Measurements from ENCODE around the gene RPIA. TPM values are rescaled to one million over a fixed set of nuclear protein-coding genes. Genes with fewer than 3 reads are reported as not detected.
A peak's percentile ranks its signal among the peaks of the same experiment; 100 is the strongest.

RPIA gene
- total RNA-seq, 1 donor from 2014 or later: 30.8 TPM

DNA sequence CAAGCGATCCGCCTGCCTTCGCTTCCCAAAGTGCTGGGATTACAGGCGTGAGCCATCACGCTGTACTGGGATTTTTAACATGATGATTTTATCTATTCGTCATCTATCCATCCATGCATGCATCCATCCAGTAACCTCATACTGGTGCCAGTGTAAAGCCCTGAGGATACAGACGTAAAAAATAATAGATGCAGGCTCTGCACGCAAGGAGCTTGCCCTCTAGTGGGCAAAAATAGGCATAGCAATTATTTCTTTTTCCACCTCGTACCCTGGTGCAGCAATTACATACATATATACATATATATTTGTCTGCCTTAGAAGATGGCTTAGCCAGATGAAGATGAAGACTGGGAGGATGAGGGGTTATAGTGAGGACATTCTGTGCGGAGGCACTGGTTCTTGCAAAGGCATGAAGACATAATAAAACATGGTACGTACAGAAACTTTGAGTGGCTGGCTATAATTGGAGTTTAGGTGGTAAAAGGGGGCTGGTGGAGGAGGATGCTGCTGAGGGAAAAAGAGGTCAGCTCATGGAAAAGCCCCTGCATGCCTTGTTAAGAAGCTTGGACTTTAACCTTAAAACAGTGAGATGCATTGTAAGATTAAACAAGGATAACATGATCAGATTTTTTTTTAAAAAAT, 19.6 kb upstream of the RPIA start:
- no peak overlapping the region for H3K27ac Mint-ChIP-seq (ENCODE audit: unreplicated experiment)
- no peaks in the 10 kb centered on the region for H3K9me3 Mint-ChIP-seq
- H3K36me3 Mint-ChIP-seq (ENCODE audit: low read depth): no peaks in the 10 kb centered on the region
- DNase-seq (ENCODE audit: low read depth, low spot score): peak; percentile 3
- TF ChIP-seq, protein P1, sequence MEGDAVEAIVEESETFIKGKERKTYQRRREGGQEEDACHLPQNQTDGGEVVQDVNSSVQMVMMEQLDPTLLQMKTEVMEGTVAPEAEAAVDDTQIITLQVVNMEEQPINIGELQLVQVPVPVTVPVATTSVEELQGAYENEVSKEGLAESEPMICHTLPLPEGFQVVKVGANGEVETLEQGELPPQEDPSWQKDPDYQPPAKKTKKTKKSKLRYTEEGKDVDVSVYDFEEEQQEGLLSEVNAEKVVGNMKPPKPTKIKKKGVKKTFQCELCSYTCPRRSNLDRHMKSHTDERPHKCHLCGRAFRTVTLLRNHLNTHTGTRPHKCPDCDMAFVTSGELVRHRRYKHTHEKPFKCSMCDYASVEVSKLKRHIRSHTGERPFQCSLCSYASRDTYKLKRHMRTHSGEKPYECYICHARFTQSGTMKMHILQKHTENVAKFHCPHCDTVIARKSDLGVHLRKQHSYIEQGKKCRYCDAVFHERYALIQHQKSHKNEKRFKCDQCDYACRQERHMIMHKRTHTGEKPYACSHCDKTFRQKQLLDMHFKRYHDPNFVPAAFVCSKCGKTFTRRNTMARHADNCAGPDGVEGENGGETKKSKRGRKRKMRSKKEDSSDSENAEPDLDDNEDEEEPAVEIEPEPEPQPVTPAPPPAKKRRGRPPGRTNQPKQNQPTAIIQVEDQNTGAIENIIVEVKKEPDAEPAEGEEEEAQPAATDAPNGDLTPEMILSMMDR (conservative IDR thresholded peaks at IDR 0.05): peak; percentile 88
- peaks cover 21% of the 10 kb centered on the region for H3K27me3 Mint-ChIP-seq (ENCODE audit: low read depth)
- H3K4me3 Mint-ChIP-seq: no peak overlapping the region
- H3K4me1 Mint-ChIP-seq: no peaks in the 10 kb centered on the region

DNA sequence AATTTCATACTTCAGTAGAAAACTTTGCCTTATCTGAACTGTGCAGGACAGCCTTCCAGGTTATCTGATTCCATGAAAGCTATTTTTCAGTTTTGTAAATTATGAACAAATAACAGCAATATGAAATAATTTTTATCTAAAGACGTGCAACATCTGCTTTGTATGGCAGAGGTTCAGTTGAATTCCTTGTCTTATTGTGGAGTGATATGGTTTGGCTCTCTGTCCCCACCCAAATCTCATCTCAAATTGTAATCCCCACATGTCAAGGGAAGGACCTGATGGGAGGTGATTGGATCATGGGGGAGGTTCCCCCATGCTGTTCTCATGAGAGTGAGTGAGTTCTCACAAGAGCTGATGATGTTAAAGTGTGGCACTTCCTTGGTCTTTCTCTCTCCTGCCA, 18.1 kb upstream of the RPIA start:
- no peak overlapping the region for H3K27ac Mint-ChIP-seq (ENCODE audit: unreplicated experiment)
- no peak for DNase-seq (ENCODE audit: low read depth, low spot score)
- H3K4me3 Mint-ChIP-seq: no peak overlapping the region
- H3K36me3 Mint-ChIP-seq (ENCODE audit: low read depth): peaks cover 2% of the 10 kb centered on the region
- peaks cover 24% of the 10 kb centered on the region for H3K27me3 Mint-ChIP-seq (ENCODE audit: low read depth)
- TF ChIP-seq, protein P1 (conservative IDR thresholded peaks at IDR 0.05): no peak
- no peaks in the 10 kb centered on the region for H3K9me3 Mint-ChIP-seq
- no peaks in the 10 kb centered on the region for H3K4me1 Mint-ChIP-seq

DNA sequence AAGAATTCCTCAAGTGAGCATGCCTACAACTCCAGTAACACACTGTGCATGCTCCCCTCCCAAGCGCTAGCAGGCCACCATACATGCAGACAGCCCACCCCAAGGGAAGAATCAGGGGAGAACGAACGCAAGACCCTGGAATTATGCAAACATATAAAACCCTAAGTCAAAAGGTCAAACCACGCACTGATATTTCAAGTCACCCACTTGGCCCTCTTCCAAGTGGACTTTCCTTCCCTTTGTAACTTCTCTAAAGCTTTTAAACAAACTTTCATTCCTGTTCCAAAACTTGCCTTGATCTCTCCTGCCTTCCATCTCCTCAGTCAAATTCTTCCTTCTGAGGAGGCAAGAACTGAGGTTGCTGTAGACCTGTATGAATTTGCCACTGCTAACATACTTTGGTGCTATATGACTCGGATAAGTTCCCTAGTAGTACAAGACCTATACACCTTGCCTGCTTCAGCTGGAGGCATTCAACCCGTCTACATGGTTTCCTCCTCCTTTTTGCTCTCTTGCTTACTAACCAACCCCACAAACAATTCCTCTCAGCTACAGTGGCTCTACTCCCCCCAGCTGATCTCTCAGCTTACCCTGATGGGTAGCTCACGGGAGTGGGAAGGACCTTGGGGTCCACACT, 11.1 kb upstream of the RPIA start:
- peaks cover 17% of the 10 kb centered on the region for H3K36me3 Mint-ChIP-seq (ENCODE audit: low read depth)
- TF ChIP-seq, protein P1 (conservative IDR thresholded peaks at IDR 0.05): no peak
- peaks cover 15% of the 10 kb centered on the region for H3K9me3 Mint-ChIP-seq
- no peak overlapping the region for H3K4me3 Mint-ChIP-seq
- H3K27me3 Mint-ChIP-seq (ENCODE audit: low read depth): peaks cover 12% of the 10 kb centered on the region
- H3K27ac Mint-ChIP-seq (ENCODE audit: unreplicated experiment): no peak overlapping the region
- no peak for DNase-seq (ENCODE audit: low read depth, low spot score)
- H3K4me1 Mint-ChIP-seq: no peaks in the 10 kb centered on the region

DNA sequence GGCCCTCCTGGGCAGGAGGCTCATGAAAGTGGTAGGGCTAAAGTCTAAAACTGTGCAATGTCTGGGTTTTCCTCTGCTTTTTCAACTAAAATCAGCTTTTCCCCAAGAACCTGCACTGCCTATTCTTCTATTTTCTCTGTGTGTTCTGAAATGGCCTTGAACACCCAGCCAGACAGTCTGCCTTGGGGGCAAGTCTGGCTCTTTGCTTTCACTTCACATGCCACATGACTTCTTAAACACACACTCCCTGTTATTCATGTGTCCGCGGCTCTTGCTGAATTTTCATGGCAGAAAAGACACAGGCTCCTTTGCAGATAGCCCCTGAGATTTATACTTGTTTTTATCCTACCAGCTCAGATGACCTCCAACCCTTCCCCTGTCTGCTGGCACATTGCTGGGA, 10.6 kb upstream of the RPIA start:
- Mint-ChIP-seq H3K36me3 (ENCODE audit: low read depth) (peaks cover 21% of the 10 kb centered on the region), H3K9me3 (peaks cover 18% of the 10 kb centered on the region), H3K27ac (ENCODE audit: unreplicated experiment) (no peak overlapping the region), H3K4me1 (no peaks in the 10 kb centered on the region), H3K27me3 (ENCODE audit: low read depth) (peaks cover 12% of the 10 kb centered on the region), H3K4me3 (no peak overlapping the region)
- DNase-seq (ENCODE audit: low read depth, low spot score): no peak
- TF ChIP-seq, protein P1 (conservative IDR thresholded peaks at IDR 0.05): no peak

DNA sequence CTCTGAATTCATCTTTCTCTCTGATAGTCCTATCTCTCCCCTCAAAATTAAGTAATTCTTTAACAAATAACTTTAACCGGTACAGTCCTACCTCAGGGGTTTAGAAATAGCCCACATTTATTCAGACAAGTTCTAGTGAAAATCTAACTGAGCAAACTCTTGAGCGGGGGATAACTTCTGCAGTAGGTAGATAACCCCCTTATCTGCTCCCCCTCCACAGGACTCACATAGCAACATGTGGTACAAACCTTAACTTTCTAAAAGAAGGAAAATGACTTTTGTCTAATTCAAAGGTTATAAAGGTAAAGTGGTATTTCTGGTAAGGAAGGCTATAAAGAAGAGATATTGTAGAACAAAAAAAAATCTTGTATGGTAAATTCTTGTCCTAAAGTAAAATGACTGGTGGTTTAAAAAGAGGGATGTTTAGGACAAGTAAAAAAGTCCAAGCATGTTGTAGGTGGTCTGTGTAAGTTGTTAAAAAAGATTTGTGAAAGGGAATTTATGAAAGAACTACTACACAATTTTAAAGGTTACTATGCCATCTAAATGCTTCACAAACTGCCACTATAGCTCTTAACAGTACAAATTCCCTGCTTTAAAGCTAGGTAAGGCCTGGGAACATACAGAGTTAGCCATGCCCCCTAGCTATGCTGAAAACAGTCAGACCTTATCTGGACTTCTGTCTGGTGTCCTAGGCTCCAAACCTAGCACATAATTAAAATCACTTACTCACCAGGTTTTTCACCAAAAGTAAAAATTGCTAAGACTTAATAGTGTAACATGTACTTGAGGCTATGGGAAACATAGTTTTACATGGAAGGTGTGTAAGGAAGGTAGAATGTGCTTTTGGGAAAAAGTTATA, 8.1 kb upstream of the RPIA start:
- Mint-ChIP-seq H3K4me1 (no peaks in the 10 kb centered on the region), H3K27ac (ENCODE audit: unreplicated experiment) (no peak overlapping the region), H3K9me3 (peaks cover 25% of the 10 kb centered on the region), H3K27me3 (ENCODE audit: low read depth) (peaks cover 9% of the 10 kb centered on the region), H3K4me3 (no peak overlapping the region), H3K36me3 (ENCODE audit: low read depth) (peaks cover 30% of the 10 kb centered on the region)
- DNase-seq (ENCODE audit: low read depth, low spot score): no peak
- TF ChIP-seq, protein P1 (conservative IDR thresholded peaks at IDR 0.05): no peak
